H9 (cell line): Measurements from ENCODE around the gene ACKR3. TPM values are rescaled to one million over a fixed set of nuclear protein-coding genes. Genes with fewer than 3 reads are reported as not detected.

ENCODE experiments used
- DNase-seq: peaks from one replicate; pipeline ENCODE4 v3.0.0-alpha.2; 2017
- H2AFZ ChIP-seq: one replicate; pipeline ENCODE4 v1.6.1; 2013; ENCODE audit warnings: mild to moderate bottlenecking, low read length, control low read depth, moderate library complexity
- H2AK5ac ChIP-seq: 2 replicates; pipeline ENCODE4 v1.6.1; 2013; ENCODE audit warnings: low read length, control low read depth, mixed read lengths; ENCODE audit not compliant: insufficient read length
- H2BK120ac ChIP-seq: one replicate; pipeline ENCODE4 v1.6.1; 2013; ENCODE audit warnings: low read depth, mild to moderate bottlenecking, low read length, control low read depth, inconsistent platforms; ENCODE audit not compliant: poor library complexity, severe bottlenecking
- H2BK12ac ChIP-seq: 2 replicates; pipeline ENCODE4 v1.6.1; 2013; ENCODE audit warnings: low read length, control low read depth, mixed read lengths, low read depth; ENCODE audit not compliant: insufficient read length
- H2BK15ac ChIP-seq: 2 replicates; pipeline ENCODE4 v1.6.1; 2013; ENCODE audit warnings: low read depth, low read length, control low read depth
- H2BK20ac ChIP-seq: one replicate; pipeline ENCODE4 v1.6.1; 2013; ENCODE audit warnings: low read depth, mild to moderate bottlenecking, low read length, control low read depth, inconsistent platforms; ENCODE audit not compliant: poor library complexity, severe bottlenecking
- H2BK5ac ChIP-seq: 2 replicates; pipeline ENCODE4 v1.6.1; 2013; ENCODE audit warnings: low read length, control low read depth, mixed read lengths; ENCODE audit not compliant: insufficient read length
- H3K14ac ChIP-seq: 2 replicates; pipeline ENCODE4 v1.6.1; 2013; ENCODE audit warnings: low read length, control low read depth; ENCODE audit not compliant: insufficient read depth
- H3K18ac ChIP-seq: 2 replicates; pipeline ENCODE4 v1.6.1; 2013; ENCODE audit warnings: low read depth, mild to moderate bottlenecking, mixed read lengths, low read length, control low read depth; ENCODE audit not compliant: insufficient read length
- H3K23ac ChIP-seq: 2 replicates; pipeline ENCODE4 v1.6.1; 2013; ENCODE audit warnings: low read length, control low read depth, mixed read lengths, low read depth; ENCODE audit not compliant: insufficient read length
- H3K23me2 ChIP-seq: 2 replicates; pipeline ENCODE4 v1.6.1; 2013; ENCODE audit warnings: low read depth, mild to moderate bottlenecking, mixed read lengths, low read length, control low read depth; ENCODE audit not compliant: insufficient read length, poor library complexity, severe bottlenecking
- H3K27ac ChIP-seq: 2 replicates; pipeline ENCODE4 v1.5.1; 2013; ENCODE audit warnings: low read length, control low read depth, mixed read lengths, low read depth; ENCODE audit not compliant: insufficient read length
- H3K27me3 ChIP-seq: 2 replicates; pipeline ENCODE4 v1.6.1; 2013; ENCODE audit warnings: low read length, control low read depth, inconsistent platforms; ENCODE audit not compliant: insufficient read depth
- H3K4ac ChIP-seq: 2 replicates; pipeline ENCODE4 v1.6.1; 2013; ENCODE audit warnings: low read depth, mild to moderate bottlenecking, control low read depth, inconsistent platforms, low read length, moderate library complexity
- H3K4me1 ChIP-seq: 2 replicates; pipeline ENCODE4 v1.6.1; 2013; ENCODE audit warnings: low read length, control low read depth, inconsistent platforms; ENCODE audit not compliant: insufficient read depth
- H3K4me2 ChIP-seq: 2 replicates; pipeline ENCODE4 v1.6.1; 2013; ENCODE audit warnings: low read length, control low read depth, mixed read lengths; ENCODE audit not compliant: insufficient read length, insufficient read depth
- H3K56ac ChIP-seq: 2 replicates; pipeline ENCODE4 v1.6.1; 2013; ENCODE audit warnings: low read depth, mild to moderate bottlenecking, mixed read lengths, low read length, control low read depth; ENCODE audit not compliant: insufficient read length
- H3K79me1 ChIP-seq: 2 replicates; pipeline ENCODE4 v1.6.1; 2013; ENCODE audit warnings: low read depth, mild to moderate bottlenecking, moderate library complexity, low read length, control low read depth, inconsistent platforms; ENCODE audit not compliant: insufficient read depth, poor library complexity, severe bottlenecking
- H3K79me2 ChIP-seq: 2 replicates; pipeline ENCODE4 v1.6.1; 2013; ENCODE audit warnings: low read length, control low read depth, inconsistent platforms; ENCODE audit not compliant: insufficient read depth
- H3K9ac ChIP-seq: 2 replicates; pipeline ENCODE4 v1.6.1; 2013; ENCODE audit warnings: low read length, control low read depth, mixed read lengths; ENCODE audit not compliant: insufficient read length; ENCODE audit errors: extremely low read depth
- H3K9me3 ChIP-seq: one replicate; pipeline ENCODE4 v1.6.1; 2013; ENCODE audit warnings: low read depth, low read length, inconsistent platforms; ENCODE audit not compliant: control insufficient read depth
- H3T11ph ChIP-seq: one replicate; pipeline ENCODE4 v1.6.1; 2013; ENCODE audit warnings: mild to moderate bottlenecking, low read length, control low read depth, inconsistent platforms
- H4K20me1 ChIP-seq: one replicate; pipeline ENCODE4 v1.6.1; 2013; ENCODE audit not compliant: control insufficient read depth, insufficient read length, insufficient read depth
- H4K5ac ChIP-seq: 2 replicates; pipeline ENCODE4 v1.6.1; 2013; ENCODE audit warnings: low read depth, mild to moderate bottlenecking, mixed read lengths, low read length, control low read depth; ENCODE audit not compliant: insufficient read length
- H4K8ac ChIP-seq: replicated peaks from 2 replicates; pipeline ENCODE4 v1.6.1; 2013; ENCODE audit warnings: low read length, control low read depth, mixed read lengths, low read depth; ENCODE audit not compliant: insufficient read length
- H4K91ac ChIP-seq: 2 replicates; pipeline ENCODE4 v1.6.1; 2013; ENCODE audit warnings: low read depth, mild to moderate bottlenecking, moderate library complexity, mixed read lengths, low read length, control low read depth; ENCODE audit not compliant: insufficient read length
- H3K27ac Mint-ChIP-seq, 3 experiments: 2 replicates in 2 of 3; 3 replicates in 1 of 3; pipeline ENCODE4 v1.8.0; 2020 to 2021; ENCODE audit warnings: mixed read lengths in 3 of 3, mild to moderate bottlenecking in 1 of 3, moderate library complexity in 1 of 3
- H3K27me3 Mint-ChIP-seq: 2 replicates; pipeline ENCODE4 v1.8.0; 2021; ENCODE audit warnings: low read depth, mild to moderate bottlenecking, moderate library complexity, mixed read lengths
- H3K36me3 Mint-ChIP-seq, 3 experiments: 2 replicates in 2 of 3; 3 replicates in 1 of 3; pipeline ENCODE4 v1.8.0; 2020 to 2021; ENCODE audit warnings: low read depth in 3 of 3, mixed read lengths in 3 of 3; ENCODE audit not compliant: insufficient read depth in 1 of 3
- H3K4me1 Mint-ChIP-seq, 2 experiments: 2 replicates each; pipeline ENCODE4 v1.8.0; 2020; ENCODE audit warnings: mixed read lengths in 2 of 2
- H3K4me3 Mint-ChIP-seq, 2 experiments: 2 replicates in 1 of 2; 3 replicates in 1 of 2; pipeline ENCODE4 v1.8.0; 2020 to 2021; ENCODE audit warnings: mild to moderate bottlenecking in 2 of 2, mixed read lengths in 2 of 2, moderate library complexity in 1 of 2
- H3K9me3 Mint-ChIP-seq, 2 experiments: 2 replicates in 1 of 2; 3 replicates in 1 of 2; pipeline ENCODE4 v1.8.0; 2020; ENCODE audit warnings: mild to moderate bottlenecking in 2 of 2, mixed read lengths in 2 of 2, moderate library complexity in 1 of 2
- WGBS: extraction: QIAGEN DNeasy Blood & Tissue Kit; methylation state at CpG from one replicate; pipeline ENCODE4 v1.1.7; 2013; ENCODE audit warnings: missing lambda C conversion rate, low lambda C conversion rate, mixed read lengths; ENCODE audit not compliant: insufficient read length; ENCODE audit errors: extremely low coverage; 5-methylcytosine and 5-hydroxymethylcytosine counted together
- total RNA-seq: library from RNA; stranded (reverse); gene quantifications from 2 replicates; pipeline ENCODE4 v1.2.1, GENCODE V29; 2021
- TF ChIP-seq, protein P1 (sequence below): fragments of 200-600 bp; sonication (generic); conservative IDR thresholded peaks from 3 replicates; pipeline ENCODE4 v1.8.0; 2021; ENCODE audit warnings: antibody characterized with exemption, mild to moderate bottlenecking

ACKR3 gene
- total RNA-seq, 1 experiment from 2014 or later = 0.44 TPM

DNA sequence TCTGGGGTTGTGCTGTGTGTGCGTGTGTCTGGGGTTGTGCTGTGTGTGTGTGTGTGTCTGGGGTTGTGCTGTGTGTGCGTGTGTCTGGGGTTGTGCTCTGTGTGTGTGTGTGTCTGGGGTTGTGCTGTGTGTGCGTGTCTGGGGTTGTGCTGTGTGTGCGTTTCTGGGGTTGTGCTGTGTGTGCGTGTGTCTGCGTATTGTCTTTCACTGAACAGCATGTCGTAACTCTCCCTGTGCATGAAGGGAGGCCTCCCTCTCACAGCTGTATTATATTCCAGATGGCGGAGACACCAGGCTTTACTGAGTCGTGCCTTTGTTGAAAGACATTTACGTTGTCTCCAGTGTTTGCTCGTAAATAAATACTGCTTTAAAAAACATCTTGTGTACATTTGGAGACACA is 5.9 kb downstream of the ACKR3 start:
- Histone ChIP-seq H3K9me3 (no peaks in the 10 kb centered on the region), H3K4me1 (peaks cover 5% of the 10 kb centered on the region; the same call in 1 of the 2 replicates), H3K9ac (no peak overlapping the region), H3K4me2 (no peak overlapping the region), H2BK15ac (no peak overlapping the region), H2AK5ac (no peak overlapping the region), H2AFZ (no peak overlapping the region), H3K23ac (no peak overlapping the region), H2BK5ac (no peak overlapping the region), H4K91ac (no peak overlapping the region), H3K56ac (no peak overlapping the region), H3K27me3 (no peaks in the 10 kb centered on the region), H3K4ac (no peak overlapping the region), H3K79me2 (no peaks in the 10 kb centered on the region), H3K79me1 (no peaks in the 10 kb centered on the region), H2BK12ac (no peak overlapping the region), H4K20me1 (no peaks in the 10 kb centered on the region), H2BK20ac (no peak overlapping the region), H3K18ac (no peak overlapping the region), H2BK120ac (no peak overlapping the region), H4K5ac (no peak overlapping the region), H4K8ac (no peak overlapping the region), H3T11ph (no peak overlapping the region), H3K14ac (no peak overlapping the region), H3K23me2 (no peaks in the 10 kb centered on the region), H3K27ac (no peak overlapping the region)
- H3K4me1 Mint-ChIP-seq = peaks cover 65 to 72% of the 10 kb centered on the region in 2 experiments
- no peak for DNase-seq
- no peaks in the 10 kb centered on the region for H3K9me3 Mint-ChIP-seq
- peak overlapping the region in 1 of 3 experiments; percentile 29; a peak in 1 of 7 replicates for H3K27ac Mint-ChIP-seq
- peaks cover 3% of the 10 kb centered on the region for H3K27me3 Mint-ChIP-seq
- peaks cover 0 to 3% (median under 1%) of the 10 kb centered on the region in 3 experiments; a peak in 3 of 7 replicates for H3K36me3 Mint-ChIP-seq
- TF ChIP-seq, protein P1, sequence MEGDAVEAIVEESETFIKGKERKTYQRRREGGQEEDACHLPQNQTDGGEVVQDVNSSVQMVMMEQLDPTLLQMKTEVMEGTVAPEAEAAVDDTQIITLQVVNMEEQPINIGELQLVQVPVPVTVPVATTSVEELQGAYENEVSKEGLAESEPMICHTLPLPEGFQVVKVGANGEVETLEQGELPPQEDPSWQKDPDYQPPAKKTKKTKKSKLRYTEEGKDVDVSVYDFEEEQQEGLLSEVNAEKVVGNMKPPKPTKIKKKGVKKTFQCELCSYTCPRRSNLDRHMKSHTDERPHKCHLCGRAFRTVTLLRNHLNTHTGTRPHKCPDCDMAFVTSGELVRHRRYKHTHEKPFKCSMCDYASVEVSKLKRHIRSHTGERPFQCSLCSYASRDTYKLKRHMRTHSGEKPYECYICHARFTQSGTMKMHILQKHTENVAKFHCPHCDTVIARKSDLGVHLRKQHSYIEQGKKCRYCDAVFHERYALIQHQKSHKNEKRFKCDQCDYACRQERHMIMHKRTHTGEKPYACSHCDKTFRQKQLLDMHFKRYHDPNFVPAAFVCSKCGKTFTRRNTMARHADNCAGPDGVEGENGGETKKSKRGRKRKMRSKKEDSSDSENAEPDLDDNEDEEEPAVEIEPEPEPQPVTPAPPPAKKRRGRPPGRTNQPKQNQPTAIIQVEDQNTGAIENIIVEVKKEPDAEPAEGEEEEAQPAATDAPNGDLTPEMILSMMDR = no peak
- H3K4me3 Mint-ChIP-seq = no peak overlapping the region
- WGBS = no CpG with 5 or more reads among the region's 11 CpGs
